GM18517 (cell line): ENCODE results near the gene PSRC1.

Experiments used
- ATAC-seq: cut with Tn5 transposase; IDR thresholded peaks from one replicate; pipeline ENCODE4 v1.9.1; 2021; ENCODE audit warnings: mild to moderate bottlenecking, moderate library complexity; ENCODE audit not compliant: unreplicated experiment

Gene PSRC1

GRCh38 chr1:109261006-109261405, 21.9 kb downstream of the PSRC1 start:
- ATAC-seq, result no peak

GRCh38 chr1:109259674-109260557, 23.0 kb downstream of the PSRC1 start:
- ATAC-seq, result no peak

- ATAC-seq, result no peak
These were observed 24.2 kb downstream of the PSRC1 start for GRCh38 chr1:109258481-109259466.

GRCh38 chr1:109257682-109258421, 25.1 kb downstream of the PSRC1 start:
- ATAC-seq, result no peak

- ATAC-seq, result no peak
These were observed 25.8 kb downstream of the PSRC1 start for GRCh38 chr1:109256971-109257681.

GRCh38 chr1:109256085-109256484, 26.9 kb downstream of the PSRC1 start:
- ATAC-seq, result no peak

GRCh38 chr1:109255678-109256077, 27.3 kb downstream of the PSRC1 start:
- ATAC-seq, result no peak

- ATAC-seq, result no peak
These were observed 27.8 kb downstream of the PSRC1 start for GRCh38 chr1:109255097-109255651.

- no peak for ATAC-seq
These were observed 28.3 kb downstream of the PSRC1 start for GRCh38 chr1:109254621-109255096.

- no peak for ATAC-seq
These were observed 28.9 kb downstream of the PSRC1 start for GRCh38 chr1:109253803-109254620.

- no peak for ATAC-seq
These were observed 29.8 kb downstream of the PSRC1 start for GRCh38 chr1:109252893-109253802.

GRCh38 chr1:109252167-109252892, 30.6 kb downstream of the PSRC1 start:
- no peak for ATAC-seq

GRCh38 chr1:109251277-109252166, 31.4 kb downstream of the PSRC1 start:
- no peak for ATAC-seq

GRCh38 chr1:109250454-109251276, 32.3 kb downstream of the PSRC1 start:
- no peak for ATAC-seq

- ATAC-seq, result peak; percentile 41
These were observed 33.1 kb downstream of the PSRC1 start for GRCh38 chr1:109249654-109250401.
